HEK293 (cell line): ENCODE data around the gene ITPKC.

Source experiments
- BCL11B ChIP-seq: fragments of 450-650 bp; formaldehyde crosslinking; IDR thresholded peaks from 2 replicates; pipeline ENCODE4 v1.5.1; 2016; ENCODE audit warnings: low read depth, missing biosample characterization, missing genetic modification characterization
- GLIS2 ChIP-seq: fragments of 450-650 bp; formaldehyde crosslinking; IDR thresholded peaks from 2 replicates; pipeline ENCODE4 v1.5.1; 2016; ENCODE audit warnings: missing biosample characterization, missing genetic modification characterization
- HOXD13 ChIP-seq: sonication (generic); formaldehyde crosslinking; IDR thresholded peaks from 2 replicates; pipeline ENCODE4 v1.8.0; 2022; ENCODE audit warnings: missing genetic modification reagents, borderline replicate concordance
- KLF10 ChIP-seq: fragments of 450-650 bp; IDR thresholded peaks from 2 replicates; pipeline ENCODE4 v1.5.1; 2018; ENCODE audit warnings: missing biosample characterization, mild to moderate bottlenecking, missing genetic modification characterization
- PRDM1 ChIP-seq: fragments of 450-650 bp; formaldehyde crosslinking; IDR thresholded peaks from 2 replicates; pipeline ENCODE4; 2016; ENCODE audit warnings: missing biosample characterization, missing genetic modification characterization
- SALL2 ChIP-seq: fragments of 450-650 bp; formaldehyde crosslinking; IDR thresholded peaks from 2 replicates; pipeline ENCODE4 v1.5.0; 2017; ENCODE audit warnings: missing biosample characterization, mild to moderate bottlenecking, missing genetic modification characterization, borderline replicate concordance
- TCF7L2 ChIP-seq: IDR thresholded peaks from 2 replicates; pipeline ENCODE4 v1.6.1; 2011; ENCODE audit warnings: low read depth, mild to moderate bottlenecking, inconsistent platforms, low read length, moderate library complexity, borderline replicate concordance
- ZBTB17 ChIP-seq: fragments of 450-650 bp; formaldehyde crosslinking; IDR thresholded peaks from 2 replicates; pipeline ENCODE4 v1.5.1; 2016; ENCODE audit warnings: missing biosample characterization, missing genetic modification characterization
- ZBTB20 ChIP-seq: fragments of 450-650 bp; formaldehyde crosslinking; IDR thresholded peaks from 2 replicates; pipeline ENCODE4 v1.5.1; 2016; ENCODE audit warnings: missing biosample characterization, missing genetic modification characterization
- ZBTB48 ChIP-seq: fragments of 450-650 bp; formaldehyde crosslinking; IDR thresholded peaks from 2 replicates; pipeline ENCODE4 v1.5.1; 2016; ENCODE audit warnings: missing biosample characterization, missing genetic modification characterization
- ZBTB7A ChIP-seq: fragments of 450-650 bp; formaldehyde crosslinking; IDR thresholded peaks from 2 replicates; pipeline ENCODE4 v1.5.1; 2016; ENCODE audit warnings: low read depth, missing biosample characterization, missing genetic modification characterization
- ZBTB8A ChIP-seq: fragments of 450-650 bp; formaldehyde crosslinking; IDR thresholded peaks from 2 replicates; pipeline ENCODE4 v1.5.1; 2016; ENCODE audit warnings: missing biosample characterization, missing genetic modification characterization
- ZFHX2 ChIP-seq: fragments of 450-650 bp; formaldehyde crosslinking; conservative IDR thresholded peaks from 2 replicates; pipeline ENCODE4 v1.5.1; 2016; ENCODE audit warnings: missing biosample characterization, missing genetic modification characterization
- ZFP41 ChIP-seq: fragments of 450-650 bp; formaldehyde crosslinking; IDR thresholded peaks from 2 replicates; pipeline ENCODE4 v1.5.1; 2016; ENCODE audit warnings: missing biosample characterization, missing genetic modification characterization, borderline replicate concordance
- ZNF146 ChIP-seq: fragments of 450-650 bp; formaldehyde crosslinking; IDR thresholded peaks from 2 replicates; pipeline ENCODE4 v1.5.1; 2016; ENCODE audit warnings: missing biosample characterization, missing genetic modification characterization
- ZNF16 ChIP-seq: fragments of 450-650 bp; formaldehyde crosslinking; IDR thresholded peaks from 2 replicates; pipeline ENCODE4 v1.5.1; 2016; ENCODE audit warnings: low read depth, missing biosample characterization, missing genetic modification characterization
- ZNF184 ChIP-seq: fragments of 450-650 bp; IDR thresholded peaks from 2 replicates; pipeline ENCODE4 v1.5.1; 2018; ENCODE audit warnings: missing biosample characterization, mild to moderate bottlenecking, missing genetic modification characterization
- ZNF19 ChIP-seq: fragments of 450-650 bp; formaldehyde crosslinking; IDR thresholded peaks from 2 replicates; pipeline ENCODE4; 2016; ENCODE audit warnings: missing biosample characterization, missing genetic modification characterization, low read depth
- ZNF214 ChIP-seq: fragments of 450-650 bp; formaldehyde crosslinking; IDR thresholded peaks from 2 replicates; pipeline ENCODE4 v1.5.1; 2017; ENCODE audit warnings: missing biosample characterization, mild to moderate bottlenecking, missing genetic modification characterization, borderline replicate concordance
- ZNF221 ChIP-seq: fragments of 450-650 bp; formaldehyde crosslinking; IDR thresholded peaks from 2 replicates; pipeline ENCODE4 v1.5.1; 2017; ENCODE audit warnings: missing biosample characterization, missing genetic modification characterization, borderline replicate concordance
- ZNF302 ChIP-seq: fragments of 450-650 bp; formaldehyde crosslinking; IDR thresholded peaks from 2 replicates; pipeline ENCODE4 v1.5.1; 2016; ENCODE audit warnings: missing biosample characterization, missing genetic modification characterization, low read depth
- ZNF341 ChIP-seq: fragments of 450-650 bp; formaldehyde crosslinking; IDR thresholded peaks from 2 replicates; pipeline ENCODE4; 2016; ENCODE audit warnings: low read depth, missing biosample characterization, missing genetic modification characterization
- ZNF521 ChIP-seq: fragments of 450-650 bp; formaldehyde crosslinking; IDR thresholded peaks from 2 replicates; pipeline ENCODE4 v1.5.1; 2017; ENCODE audit warnings: missing biosample characterization, mild to moderate bottlenecking, missing genetic modification characterization
- ZNF558 ChIP-seq: fragments of 450-650 bp; formaldehyde crosslinking; IDR thresholded peaks from 2 replicates; pipeline ENCODE4 v1.5.1; 2016; ENCODE audit warnings: missing biosample characterization, missing genetic modification characterization
- ZNF621 ChIP-seq: fragments of 450-650 bp; formaldehyde crosslinking; IDR thresholded peaks from 2 replicates; pipeline ENCODE4 v1.5.1; 2017; ENCODE audit warnings: missing biosample characterization, missing genetic modification characterization
- ZNF624 ChIP-seq: fragments of 450-650 bp; formaldehyde crosslinking; IDR thresholded peaks from 2 replicates; pipeline ENCODE4 v1.5.1; 2017; ENCODE audit warnings: missing biosample characterization, missing genetic modification characterization
- ZNF670 ChIP-seq: fragments of 450-650 bp; formaldehyde crosslinking; IDR thresholded peaks from 2 replicates; pipeline ENCODE4 v1.5.1; 2016; ENCODE audit warnings: missing biosample characterization, missing genetic modification characterization, low read depth
- ZSCAN23 ChIP-seq: fragments of 450-650 bp; formaldehyde crosslinking; IDR thresholded peaks from 2 replicates; pipeline ENCODE4 v1.5.1; 2016; ENCODE audit warnings: missing biosample characterization, missing genetic modification characterization
- TF ChIP-seq, protein P1 (sequence below): fragments of 450-650 bp; formaldehyde crosslinking; IDR thresholded peaks from 2 replicates; pipeline ENCODE4 v1.5.1; 2016; ENCODE audit warnings: missing biosample characterization, missing genetic modification characterization
- TF ChIP-seq, protein P2 (sequence below): fragments of 450-650 bp; formaldehyde crosslinking; IDR thresholded peaks from 2 replicates; pipeline ENCODE4 v1.5.1; 2016; ENCODE audit warnings: missing biosample characterization, missing genetic modification characterization
- TF ChIP-seq, protein P3 (sequence below): fragments of 450-650 bp; formaldehyde crosslinking; IDR thresholded peaks from 2 replicates; pipeline ENCODE4 v1.5.1; 2016; ENCODE audit warnings: missing biosample characterization, missing genetic modification characterization
- TF ChIP-seq, protein P4 (sequence below): fragments of 450-650 bp; formaldehyde crosslinking; IDR thresholded peaks from 2 replicates; pipeline ENCODE4 v1.5.1; 2016; ENCODE audit warnings: missing biosample characterization, missing genetic modification characterization
- TF ChIP-seq, protein P5 (sequence below): fragments of 450-650 bp; formaldehyde crosslinking; IDR thresholded peaks from 2 replicates; pipeline ENCODE4 v1.5.1; 2016; ENCODE audit warnings: missing biosample characterization, missing genetic modification characterization

ITPKC gene

DNA sequence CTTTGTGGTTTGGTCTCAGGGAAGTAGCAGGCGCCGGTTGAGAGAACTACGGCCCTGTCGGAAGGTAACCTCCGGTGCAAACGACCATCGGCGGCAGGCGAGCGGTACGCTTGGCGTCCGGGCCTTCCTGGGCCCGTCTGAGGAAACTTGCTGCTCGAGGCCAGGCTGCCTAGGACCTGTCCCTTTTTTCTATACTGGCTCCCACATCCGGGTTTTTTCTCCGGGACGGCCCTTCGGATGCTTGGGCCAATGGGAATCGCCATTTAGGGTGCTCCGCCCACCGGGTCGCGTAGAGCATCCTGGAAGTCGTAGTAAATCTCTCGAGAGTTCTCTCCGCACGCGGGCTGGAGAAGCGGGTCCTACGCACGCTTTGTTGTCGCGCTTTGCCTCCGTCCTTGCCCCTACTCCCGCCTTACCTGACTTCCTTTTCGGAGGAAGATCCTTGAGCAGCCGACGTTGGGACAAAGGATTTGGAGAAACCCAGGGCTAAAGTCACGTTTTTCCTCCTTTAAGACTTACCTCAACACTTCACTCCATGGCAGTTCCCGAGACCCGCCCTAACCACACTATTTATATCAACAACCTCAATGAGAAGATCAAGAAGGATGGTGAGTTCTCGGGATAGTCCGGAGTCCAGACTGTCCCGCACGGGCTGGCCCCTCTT, 34.1 kb downstream of the ITPKC start, which contains the start of gene SNRPA (continued):
- TF ChIP-seq, protein P1, sequence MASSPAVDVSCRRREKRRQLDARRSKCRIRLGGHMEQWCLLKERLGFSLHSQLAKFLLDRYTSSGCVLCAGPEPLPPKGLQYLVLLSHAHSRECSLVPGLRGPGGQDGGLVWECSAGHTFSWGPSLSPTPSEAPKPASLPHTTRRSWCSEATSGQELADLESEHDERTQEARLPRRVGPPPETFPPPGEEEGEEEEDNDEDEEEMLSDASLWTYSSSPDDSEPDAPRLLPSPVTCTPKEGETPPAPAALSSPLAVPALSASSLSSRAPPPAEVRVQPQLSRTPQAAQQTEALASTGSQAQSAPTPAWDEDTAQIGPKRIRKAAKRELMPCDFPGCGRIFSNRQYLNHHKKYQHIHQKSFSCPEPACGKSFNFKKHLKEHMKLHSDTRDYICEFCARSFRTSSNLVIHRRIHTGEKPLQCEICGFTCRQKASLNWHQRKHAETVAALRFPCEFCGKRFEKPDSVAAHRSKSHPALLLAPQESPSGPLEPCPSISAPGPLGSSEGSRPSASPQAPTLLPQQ (tag by site-specific recombination), result peak; percentile 82
- TF ChIP-seq ZBTB48 (tag by site-specific recombination) (no peak; the same call in 1 of the 2 replicates), ZNF214 (tag by site-specific recombination) (no peak), ZNF558 (0 out of 2 replicates have a peak, but pooled peaks have one; percentile 19), ZNF19 (tag by site-specific recombination) (no peak), ZNF521 (tag by site-specific recombination) (no peak), ZSCAN23 (tag by site-specific recombination) (no peak), TCF7L2 (no peak), ZNF16 (tag by site-specific recombination) (no peak), ZNF302 (tag by site-specific recombination) (no peak), BCL11B (tag by site-specific recombination) (no peak), ZBTB20 (tag by site-specific recombination) (peak; percentile 49; the same call in 1 of the 2 replicates), PRDM1 (tag by site-specific recombination) (no peak), ZFHX2 (peak; percentile 67), ZBTB7A (tag by site-specific recombination) (no peak), GLIS2 (no peak), ZBTB17 (no peak), KLF10 (tag by site-specific recombination) (peak; percentile 82), ZNF621 (tag by site-specific recombination) (no peak), ZBTB8A (tag by site-specific recombination) (no peak; the same call in 1 of the 2 replicates), ZFP41 (no peak), ZNF221 (tag by site-specific recombination) (no peak), ZNF624 (tag by site-specific recombination) (no peak), ZNF146 (tag by site-specific recombination) (no peak), ZNF670 (tag by site-specific recombination) (no peak), ZNF184 (no peak), SALL2 (no peak), ZNF341 (peak; percentile 95), HOXD13 (CRISPR knock-in tag) (no peak)
- TF ChIP-seq, protein P2, sequence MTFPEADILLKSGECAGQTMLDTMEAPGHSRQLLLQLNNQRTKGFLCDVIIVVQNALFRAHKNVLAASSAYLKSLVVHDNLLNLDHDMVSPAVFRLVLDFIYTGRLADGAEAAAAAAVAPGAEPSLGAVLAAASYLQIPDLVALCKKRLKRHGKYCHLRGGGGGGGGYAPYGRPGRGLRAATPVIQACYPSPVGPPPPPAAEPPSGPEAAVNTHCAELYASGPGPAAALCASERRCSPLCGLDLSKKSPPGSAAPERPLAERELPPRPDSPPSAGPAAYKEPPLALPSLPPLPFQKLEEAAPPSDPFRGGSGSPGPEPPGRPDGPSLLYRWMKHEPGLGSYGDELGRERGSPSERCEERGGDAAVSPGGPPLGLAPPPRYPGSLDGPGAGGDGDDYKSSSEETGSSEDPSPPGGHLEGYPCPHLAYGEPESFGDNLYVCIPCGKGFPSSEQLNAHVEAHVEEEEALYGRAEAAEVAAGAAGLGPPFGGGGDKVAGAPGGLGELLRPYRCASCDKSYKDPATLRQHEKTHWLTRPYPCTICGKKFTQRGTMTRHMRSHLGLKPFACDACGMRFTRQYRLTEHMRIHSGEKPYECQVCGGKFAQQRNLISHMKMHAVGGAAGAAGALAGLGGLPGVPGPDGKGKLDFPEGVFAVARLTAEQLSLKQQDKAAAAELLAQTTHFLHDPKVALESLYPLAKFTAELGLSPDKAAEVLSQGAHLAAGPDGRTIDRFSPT (tag by site-specific recombination), result no peak
- TF ChIP-seq, protein P3, sequence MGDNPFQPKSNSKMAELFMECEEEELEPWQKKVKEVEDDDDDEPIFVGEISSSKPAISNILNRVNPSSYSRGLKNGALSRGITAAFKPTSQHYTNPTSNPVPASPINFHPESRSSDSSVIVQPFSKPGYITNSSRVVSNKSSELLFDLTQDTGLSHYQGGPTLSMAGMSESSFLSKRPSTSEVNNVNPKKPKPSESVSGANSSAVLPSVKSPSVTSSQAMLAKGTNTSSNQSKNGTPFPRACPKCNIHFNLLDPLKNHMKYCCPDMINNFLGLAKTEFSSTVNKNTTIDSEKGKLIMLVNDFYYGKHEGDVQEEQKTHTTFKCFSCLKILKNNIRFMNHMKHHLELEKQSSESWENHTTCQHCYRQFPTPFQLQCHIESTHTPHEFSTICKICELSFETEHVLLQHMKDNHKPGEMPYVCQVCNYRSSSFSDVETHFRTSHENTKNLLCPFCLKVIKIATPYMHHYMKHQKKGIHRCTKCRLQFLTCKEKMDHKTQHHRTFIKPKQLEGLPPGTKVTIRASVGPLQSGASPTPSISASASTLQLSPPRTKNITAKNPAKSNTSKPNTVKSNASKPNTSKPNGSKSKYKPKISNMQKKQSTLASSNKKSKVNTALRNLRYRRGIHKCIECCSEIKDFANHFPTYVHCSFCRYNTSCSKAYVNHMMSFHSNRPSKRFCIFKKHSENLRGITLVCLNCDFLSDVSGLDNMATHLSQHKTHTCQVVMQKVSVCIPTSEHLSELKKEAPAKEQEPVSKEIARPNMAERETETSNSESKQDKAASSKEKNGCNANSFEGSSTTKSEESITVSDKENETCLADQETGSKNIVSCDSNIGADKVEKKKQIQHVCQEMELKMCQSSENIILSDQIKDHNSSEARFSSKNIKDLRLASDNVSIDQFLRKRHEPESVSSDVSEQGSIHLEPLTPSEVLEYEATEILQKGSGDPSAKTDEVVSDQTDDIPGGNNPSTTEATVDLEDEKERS (tag by site-specific recombination), result no peak
- TF ChIP-seq, protein P4, sequence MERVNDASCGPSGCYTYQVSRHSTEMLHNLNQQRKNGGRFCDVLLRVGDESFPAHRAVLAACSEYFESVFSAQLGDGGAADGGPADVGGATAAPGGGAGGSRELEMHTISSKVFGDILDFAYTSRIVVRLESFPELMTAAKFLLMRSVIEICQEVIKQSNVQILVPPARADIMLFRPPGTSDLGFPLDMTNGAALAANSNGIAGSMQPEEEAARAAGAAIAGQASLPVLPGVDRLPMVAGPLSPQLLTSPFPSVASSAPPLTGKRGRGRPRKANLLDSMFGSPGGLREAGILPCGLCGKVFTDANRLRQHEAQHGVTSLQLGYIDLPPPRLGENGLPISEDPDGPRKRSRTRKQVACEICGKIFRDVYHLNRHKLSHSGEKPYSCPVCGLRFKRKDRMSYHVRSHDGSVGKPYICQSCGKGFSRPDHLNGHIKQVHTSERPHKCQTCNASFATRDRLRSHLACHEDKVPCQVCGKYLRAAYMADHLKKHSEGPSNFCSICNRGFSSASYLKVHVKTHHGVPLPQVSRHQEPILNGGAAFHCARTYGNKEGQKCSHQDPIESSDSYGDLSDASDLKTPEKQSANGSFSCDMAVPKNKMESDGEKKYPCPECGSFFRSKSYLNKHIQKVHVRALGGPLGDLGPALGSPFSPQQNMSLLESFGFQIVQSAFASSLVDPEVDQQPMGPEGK (tag by site-specific recombination), result no peak; the same call in 1 of the 2 replicates
- TF ChIP-seq, protein P5, sequence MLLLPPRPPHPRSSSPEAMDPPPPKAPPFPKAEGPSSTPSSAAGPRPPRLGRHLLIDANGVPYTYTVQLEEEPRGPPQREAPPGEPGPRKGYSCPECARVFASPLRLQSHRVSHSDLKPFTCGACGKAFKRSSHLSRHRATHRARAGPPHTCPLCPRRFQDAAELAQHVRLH (tag by site-specific recombination), result no peak
